A549 (cell line): ENCODE measurements around the gene CERK.

ENCODE experiments used
- CEBPB ChIP-seq, 2 experiments: fragments of >200 bp in 1 of 2; sonication (Bioruptor Twin) in 1 of 2; formaldehyde crosslinking in 1 of 2; IDR thresholded peaks; 2 replicates each; pipeline ENCODE4 v1.6.1; 2012 to 2016
- JUNB ChIP-seq: fragments of >200 bp; sonication (Bioruptor Twin); formaldehyde crosslinking; IDR thresholded peaks from 2 replicates; pipeline ENCODE4 v1.6.1; 2016
- PHF8 ChIP-seq: fragments of 200-600 bp; sonication (generic); IDR thresholded peaks from 2 replicates; pipeline ENCODE4 v1.6.1; 2016; ENCODE audit warnings: low read depth, mild to moderate bottlenecking, antibody characterized with exemption, moderate library complexity, borderline replicate concordance
- POLR2A ChIP-seq: IDR thresholded peaks from 2 replicates; pipeline ENCODE4 v1.6.1; 2012; ENCODE audit warnings: mild to moderate bottlenecking, low read length
- TP53 ChIP-seq: fragments of 250-450 bp; sonication (Bioruptor Pico); IDR thresholded peaks from 2 replicates; pipeline ENCODE4 v1.5.0; 2021; ENCODE audit warnings: mild to moderate bottlenecking, moderate library complexity
- TF ChIP-seq, protein P1 (sequence below): fragments of >200 bp; sonication (Bioruptor Twin); formaldehyde crosslinking; IDR thresholded peaks from 3 replicates; pipeline ENCODE4 v1.5.1; 2016
- TF ChIP-seq, protein P2 (sequence below): fragments of 250-450 bp; sonication (Bioruptor Pico); IDR thresholded peaks from 2 replicates; pipeline ENCODE4 v1.5.0; 2021; ENCODE audit warnings: mild to moderate bottlenecking, moderate library complexity, borderline replicate concordance

DNA sequence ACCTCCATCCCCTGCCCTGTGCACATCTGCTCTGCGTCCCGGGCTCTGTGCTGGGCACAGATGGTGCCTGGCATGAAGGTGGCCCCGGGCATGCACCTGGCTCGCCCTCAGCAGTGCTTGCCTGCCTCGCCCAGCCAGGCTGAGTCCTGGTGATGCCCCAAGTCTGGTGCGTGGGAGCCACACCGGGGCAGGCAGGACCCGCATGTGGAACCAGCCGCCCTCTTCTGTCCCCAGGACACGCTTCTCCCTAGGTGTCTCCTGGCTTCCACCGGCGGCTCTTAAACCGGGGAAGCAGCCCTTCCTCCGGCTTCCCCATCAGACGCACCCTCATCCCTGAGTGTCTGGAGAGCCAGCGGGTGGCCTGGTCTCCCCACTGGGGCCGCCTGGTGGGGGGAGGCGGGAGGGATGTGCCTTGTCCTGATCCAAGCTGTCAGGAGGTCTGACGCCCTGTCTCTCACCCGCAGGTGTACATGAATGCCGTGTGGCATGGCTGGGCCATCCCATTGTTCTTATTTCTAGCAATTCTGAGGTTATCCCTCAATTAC is 72.8 kb downstream of the CERK start:
- TF ChIP-seq CEBPB (IDR thresholded peaks at IDR 0.05) = no peak
- TF ChIP-seq, protein P1, sequence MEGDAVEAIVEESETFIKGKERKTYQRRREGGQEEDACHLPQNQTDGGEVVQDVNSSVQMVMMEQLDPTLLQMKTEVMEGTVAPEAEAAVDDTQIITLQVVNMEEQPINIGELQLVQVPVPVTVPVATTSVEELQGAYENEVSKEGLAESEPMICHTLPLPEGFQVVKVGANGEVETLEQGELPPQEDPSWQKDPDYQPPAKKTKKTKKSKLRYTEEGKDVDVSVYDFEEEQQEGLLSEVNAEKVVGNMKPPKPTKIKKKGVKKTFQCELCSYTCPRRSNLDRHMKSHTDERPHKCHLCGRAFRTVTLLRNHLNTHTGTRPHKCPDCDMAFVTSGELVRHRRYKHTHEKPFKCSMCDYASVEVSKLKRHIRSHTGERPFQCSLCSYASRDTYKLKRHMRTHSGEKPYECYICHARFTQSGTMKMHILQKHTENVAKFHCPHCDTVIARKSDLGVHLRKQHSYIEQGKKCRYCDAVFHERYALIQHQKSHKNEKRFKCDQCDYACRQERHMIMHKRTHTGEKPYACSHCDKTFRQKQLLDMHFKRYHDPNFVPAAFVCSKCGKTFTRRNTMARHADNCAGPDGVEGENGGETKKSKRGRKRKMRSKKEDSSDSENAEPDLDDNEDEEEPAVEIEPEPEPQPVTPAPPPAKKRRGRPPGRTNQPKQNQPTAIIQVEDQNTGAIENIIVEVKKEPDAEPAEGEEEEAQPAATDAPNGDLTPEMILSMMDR = no peak
- TF ChIP-seq PHF8 = no peak
- no peak for TF ChIP-seq TP53 (CRISPR knock-in tag)
- no peak for TF ChIP-seq POLR2A
- TF ChIP-seq, protein P2, sequence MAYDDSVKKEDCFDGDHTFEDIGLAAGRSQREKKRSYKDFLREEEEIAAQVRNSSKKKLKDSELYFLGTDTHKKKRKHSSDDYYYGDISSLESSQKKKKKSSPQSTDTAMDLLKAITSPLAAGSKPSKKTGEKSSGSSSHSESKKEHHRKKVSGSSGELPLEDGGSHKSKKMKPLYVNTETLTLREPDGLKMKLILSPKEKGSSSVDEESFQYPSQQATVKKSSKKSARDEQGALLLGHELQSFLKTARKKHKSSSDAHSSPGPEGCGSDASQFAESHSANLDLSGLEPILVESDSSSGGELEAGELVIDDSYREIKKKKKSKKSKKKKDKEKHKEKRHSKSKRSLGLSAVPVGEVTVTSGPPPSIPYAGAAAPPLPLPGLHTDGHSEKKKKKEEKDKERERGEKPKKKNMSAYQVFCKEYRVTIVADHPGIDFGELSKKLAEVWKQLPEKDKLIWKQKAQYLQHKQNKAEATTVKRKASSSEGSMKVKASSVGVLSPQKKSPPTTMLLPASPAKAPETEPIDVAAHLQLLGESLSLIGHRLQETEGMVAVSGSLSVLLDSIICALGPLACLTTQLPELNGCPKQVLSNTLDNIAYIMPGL = no peak
- no peak for TF ChIP-seq JUNB
